Skeletal muscle tissue (tissue), 4 donors: Measurements from ENCODE around the gene HSPA6. TPM values are rescaled to one million over a fixed set of nuclear protein-coding genes. Genes with fewer than 3 reads are reported as not detected.
"Not testable (repeated sequence)": the region's sequence is repeated elsewhere in the genome, so short reads cannot be mapped to it uniquely, and the experiment has no call there.

Experiments
- H3K27ac ChIP-seq: one replicate; pipeline ENCODE4 v1.7.0; 2013; ENCODE audit warnings: mild to moderate bottlenecking, low read depth, low read length, inconsistent platforms
- H3K27me3 ChIP-seq, 3 donors: one replicate each; pipeline ENCODE4 v1.7.0; 2013; ENCODE audit warnings: low read length in 3 of 3; ENCODE audit not compliant: control insufficient read depth in 3 of 3, insufficient read depth in 3 of 3
- H3K36me3 ChIP-seq, 3 donors: one replicate each; pipeline ENCODE4 v1.7.0; 2013; ENCODE audit warnings: low read length in 3 of 3; ENCODE audit not compliant: control insufficient read depth in 3 of 3, insufficient read depth in 3 of 3
- H3K4me1 ChIP-seq, 3 donors: one replicate each; pipeline ENCODE4 v1.7.0; 2013; ENCODE audit warnings: low read length in 3 of 3, mild to moderate bottlenecking in 3 of 3; ENCODE audit not compliant: control insufficient read depth in 3 of 3, insufficient read depth in 3 of 3
- H3K4me3 ChIP-seq, 3 donors: one replicate each; pipeline ENCODE4 v1.7.0; 2013; ENCODE audit warnings: low read length in 3 of 3
- H3K9ac ChIP-seq, 3 donors: one replicate each; pipeline ENCODE4 v1.7.0; 2013; ENCODE audit warnings: low read length in 3 of 3, mild to moderate bottlenecking in 3 of 3, moderate library complexity in 2 of 3, low read depth in 1 of 3
- H3K9me3 ChIP-seq, 3 donors: one replicate each; pipeline ENCODE4 v1.7.0; 2013; ENCODE audit warnings: low read length in 3 of 3; ENCODE audit not compliant: control insufficient read depth in 3 of 3
- total RNA-seq: library from RNA; depleted of rRNA; stranded (reverse); fragments of >200 nt; gene quantifications from one replicate; pipeline ENCODE4 v1.2.3, GENCODE V29; 2014
- donor health status: Osteomylitis.

The HSPA6 gene
- total RNA-seq, 1 donor from 2014 or later: 0.52 TPM

DNA sequence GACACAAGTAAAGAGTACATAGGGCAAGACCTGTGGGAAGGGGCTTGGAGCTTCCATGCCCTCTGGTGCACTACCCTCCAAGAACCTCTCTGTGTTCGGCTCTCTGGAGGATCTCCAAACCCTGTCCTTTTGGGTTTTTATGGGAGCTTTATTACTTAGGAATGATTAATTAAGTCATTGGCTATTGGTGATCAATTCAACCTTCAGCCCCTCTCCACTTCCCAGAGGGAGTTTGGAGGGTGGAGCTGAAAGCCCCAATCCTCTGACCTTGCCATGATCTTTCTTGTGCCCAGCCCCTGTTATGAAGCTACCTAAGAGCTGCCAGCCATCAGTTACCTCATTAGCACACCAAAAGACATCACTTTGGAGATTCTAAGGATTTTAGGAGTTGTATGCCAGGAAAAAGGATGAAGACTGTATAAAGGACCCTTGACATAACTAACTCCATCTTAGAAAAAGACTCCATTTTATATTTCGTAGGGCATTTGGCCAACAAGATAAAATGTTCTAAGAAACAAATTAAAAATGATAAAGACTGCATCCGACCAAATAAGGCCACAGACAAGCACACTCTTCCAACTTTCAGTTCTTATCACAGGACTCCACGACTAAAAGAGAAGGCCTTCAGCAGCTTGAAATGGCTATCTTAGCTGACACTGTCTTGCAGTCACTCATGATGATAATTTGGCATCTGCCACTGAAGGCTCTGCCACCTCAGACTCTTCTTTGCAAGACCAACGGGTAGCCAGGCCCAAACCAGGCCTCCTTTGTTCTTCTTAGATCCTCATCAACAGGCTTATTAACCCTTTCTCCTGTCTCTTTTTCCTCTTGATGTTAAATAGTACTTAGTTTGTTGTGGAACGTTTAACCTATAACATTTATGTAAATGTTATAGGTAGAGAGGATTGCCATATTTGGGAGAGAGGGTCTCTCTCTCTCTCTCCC is 33.4 kb downstream of the HSPA6 start:
- not testable (repeated sequence) for H3K27me3 ChIP-seq, H3K4me1 ChIP-seq, H3K4me3 ChIP-seq, H3K36me3 ChIP-seq, H3K27ac ChIP-seq, H3K9ac ChIP-seq, H3K9me3 ChIP-seq

DNA sequence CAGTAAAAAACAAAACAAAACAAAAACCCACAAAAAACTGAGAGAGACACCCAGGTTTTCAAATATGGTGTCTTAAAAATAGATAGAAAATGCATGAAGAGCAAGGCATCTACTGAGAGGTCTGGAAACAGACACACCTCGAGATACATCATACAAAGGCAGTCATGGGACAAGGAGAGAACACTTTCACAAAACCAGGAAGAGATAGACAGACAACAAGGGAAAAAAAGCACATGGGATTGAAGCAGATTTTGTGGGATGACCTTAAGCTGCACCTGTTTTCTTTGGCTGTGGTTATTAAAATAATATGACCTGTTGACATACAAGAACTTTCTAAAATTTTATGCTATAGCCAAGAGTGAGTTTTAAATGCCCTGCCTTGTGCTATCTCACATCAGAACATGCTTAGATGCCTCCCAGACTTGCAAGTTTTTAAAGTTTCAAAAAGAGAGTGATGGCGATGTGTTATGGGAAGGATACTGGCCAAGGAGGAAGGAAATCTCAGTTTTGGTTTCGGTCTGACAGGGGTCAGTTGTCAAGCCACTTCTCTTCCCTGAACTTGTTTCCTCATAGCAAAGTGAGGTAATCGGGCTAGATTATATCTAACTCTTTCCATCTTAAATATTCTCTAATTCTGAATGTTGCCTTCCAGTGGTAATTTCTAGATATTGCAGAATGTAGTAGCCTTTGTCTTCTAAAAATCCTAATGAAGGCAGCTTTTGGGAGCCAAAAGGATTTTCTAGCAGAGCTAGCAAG is 36.8 kb downstream of the HSPA6 start:
- not testable (repeated sequence) for H3K9me3 ChIP-seq, H3K27ac ChIP-seq, H3K4me3 ChIP-seq, H3K27me3 ChIP-seq, H3K36me3 ChIP-seq, H3K4me1 ChIP-seq, H3K9ac ChIP-seq

GRCh38 chr1:161562441-161562840 is 38.1 kb downstream of the HSPA6 start:
- not testable (repeated sequence) for H3K4me1 ChIP-seq, H3K36me3 ChIP-seq, H3K27ac ChIP-seq, H3K9ac ChIP-seq, H3K9me3 ChIP-seq, H3K4me3 ChIP-seq, H3K27me3 ChIP-seq

DNA sequence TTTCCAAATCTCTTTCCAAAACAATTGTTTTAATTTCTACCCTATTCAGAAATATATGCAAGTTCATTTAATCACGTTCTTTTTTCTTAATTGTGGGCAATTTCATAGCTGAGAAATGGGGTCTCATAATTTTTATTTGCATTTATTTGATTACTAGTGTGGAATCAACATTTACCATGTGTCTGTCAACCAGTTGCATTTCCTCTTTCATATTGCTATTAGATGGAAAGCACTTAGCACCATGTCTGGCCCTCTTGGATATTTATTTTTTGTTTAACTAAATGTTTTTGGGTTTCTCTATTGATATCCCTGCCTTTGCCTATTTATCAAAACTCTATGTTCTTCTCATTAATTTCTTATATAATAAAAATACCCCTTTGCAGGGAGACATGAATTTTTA is 39.2 kb downstream of the HSPA6 start:
- not testable (repeated sequence) for H3K4me3 ChIP-seq, H3K27ac ChIP-seq, H3K9me3 ChIP-seq, H3K4me1 ChIP-seq, H3K9ac ChIP-seq, H3K36me3 ChIP-seq, H3K27me3 ChIP-seq

GRCh38 chr1:161566602-161566960 is 42.2 kb downstream of the HSPA6 start:
- not testable (repeated sequence) for H3K27me3 ChIP-seq, H3K9ac ChIP-seq, H3K9me3 ChIP-seq, H3K4me3 ChIP-seq, H3K27ac ChIP-seq, H3K4me1 ChIP-seq, H3K36me3 ChIP-seq

- H3K9me3 ChIP-seq, H3K4me1 ChIP-seq, H3K27me3 ChIP-seq, H3K27ac ChIP-seq, H3K9ac ChIP-seq, H3K36me3 ChIP-seq, H3K4me3 ChIP-seq: not testable (repeated sequence)
Observed at GRCh38 chr1:161571703-161572102, 47.4 kb downstream of the HSPA6 start.

Other genes with a start within 250 kb of the HSPA6 start
- 63.7 TPM for gene MPZ, start 214.6 kb upstream of the HSPA6 start, total RNA-seq
- 18.3 TPM for gene SDHC, start 210.2 kb upstream of the HSPA6 start, total RNA-seq
- not detected for gene CFAP126, start 156.7 kb upstream of the HSPA6 start, total RNA-seq
- 12.0 TPM for gene FCGR2A, start 19.1 kb upstream of the HSPA6 start, total RNA-seq
- 1.6 TPM for gene FCGR3A, start 25.3 kb downstream of the HSPA6 start, total RNA-seq
- 2.6 TPM for gene FCGR3B, start 106.6 kb downstream of the HSPA6 start, total RNA-seq
- 0.52 TPM for gene FCGR2B, start 138.6 kb downstream of the HSPA6 start, total RNA-seq
- 1.0 TPM for gene FCRLA, start 182.7 kb downstream of the HSPA6 start, total RNA-seq
- gene FCRLB, start 197.0 kb downstream of the HSPA6 start, total RNA-seq: 1.0 TPM
- gene DUSP12, start 225.2 kb downstream of the HSPA6 start, total RNA-seq: 35.5 TPM
- 14.6 TPM for gene ATF6, start 241.8 kb downstream of the HSPA6 start, total RNA-seq